Sigmoid colon (tissue), 7 donors: ENCODE data around the gene HLA-B. TPM values are rescaled to one million over a fixed set of nuclear protein-coding genes. Genes with fewer than 3 reads are reported as not detected.

Experiments
- DNase-seq: peaks from one replicate; pipeline ENCODE4 v3.0.0-alpha.2; 2019
- H3K27ac ChIP-seq, 4 donors: fragments of 200-600 bp; sonication (generic); one replicate each; pipeline ENCODE4 v1.5.1; 2016 to 2019; ENCODE audit warnings: mild to moderate bottlenecking in 1 of 4
- H3K27me3 ChIP-seq, 3 donors: fragments of 200-600 bp; sonication (generic); one replicate each; pipeline ENCODE4 v1.5.1; 2019; ENCODE audit warnings: mild to moderate bottlenecking in 1 of 3
- H3K36me3 ChIP-seq, 4 donors: fragments of 200-600 bp; sonication (generic); one replicate each; pipeline ENCODE4 v1.5.1; 2016 to 2019
- H3K4me1 ChIP-seq, 4 donors: fragments of 200-600 bp; sonication (generic); one replicate each; pipeline ENCODE4 v1.5.1; 2017 to 2019
- H3K4me3 ChIP-seq, 4 donors: fragments of 200-600 bp; sonication (generic); one replicate each; pipeline ENCODE4 v1.5.1; 2017 to 2019; ENCODE audit warnings: mild to moderate bottlenecking in 2 of 4, moderate library complexity in 1 of 4
- H3K9me3 ChIP-seq, 4 donors: fragments of 200-600 bp in 3 of 4; sonication (generic) in 3 of 4; one replicate each; pipeline versions ENCODE4 v1.5.1 to v1.6.1; 2013 to 2019
- CTCF ChIP-seq, 4 experiments: fragments of 450-650 bp in 3 of 4; fragments of 200-600 bp in 1 of 4; IDR thresholded peaks; one replicate each; pipeline ENCODE4 v1.5.1; 2016 to 2019; ENCODE audit warnings: antibody characterized with exemption in 4 of 4, mild to moderate bottlenecking in 3 of 4, moderate library complexity in 2 of 4
- EP300 ChIP-seq, 4 donors: sonication (generic); formaldehyde crosslinking; IDR thresholded peaks; one replicate each; pipeline ENCODE4 v1.6.1; 2017; ENCODE audit warnings: antibody characterized with exemption in 4 of 4
- POLR2A ChIP-seq, 2 donors: fragments of 450-650 bp; IDR thresholded peaks; one replicate each; pipeline ENCODE4 v1.6.1; 2016; ENCODE audit warnings: antibody characterized with exemption in 2 of 2, mild to moderate bottlenecking in 2 of 2, moderate library complexity in 2 of 2
- POLR2AphosphoS5 ChIP-seq, 4 donors: sonication (generic); formaldehyde crosslinking; IDR thresholded peaks; one replicate each; pipeline ENCODE4 v1.6.1; 2017; ENCODE audit warnings: antibody characterized with exemption in 4 of 4
- WGBS, 2 donors: extraction: QIAGEN DNeasy Blood & Tissue Kit; methylation state at CpG; one replicate each; pipeline ENCODE4 v1.1.7; 2013; 5-methylcytosine and 5-hydroxymethylcytosine counted together
- intact Hi-C: fragments of 100-400 bp; cut with DNase I; formaldehyde crosslinking; loops from one replicate; pipeline ENCODE4 v1.15.1; 2023
- polyA plus RNA-seq, 3 donors: library from polyadenylated mRNA; stranded (reverse); fragments of 200-250 nt; gene quantifications; one replicate each; pipeline ENCODE4 v1.2.3, GENCODE V29; 2013
- total RNA-seq, 4 donors: library from RNA; depleted of rRNA; stranded (reverse); fragments of >200 nt; gene quantifications; one replicate each; pipeline ENCODE4 v1.1.0, GENCODE V29; 2016
- donor health status: healthy with polysubstance abuse.
- donor health status: Bipolar disorder and iron deficiency.
- donor health status: healthy.

Gene HLA-B
- total and polyA plus RNA-seq, 7 donors = 279 to 3,047 (median 377) TPM

- DNase-seq = no peak
- Histone ChIP-seq H3K36me3 (peaks cover 0 to 5% (median 2%) of the 10 kb centered on the region in 4 donors), H3K4me1 (peaks cover 0 to 15% (median 13%) of the 10 kb centered on the region in 4 donors), H3K27me3 (no peaks in the 10 kb centered on the region), H3K27ac (no peak overlapping the region), H3K4me3 (no peak overlapping the region), H3K9me3 (no peaks in the 10 kb centered on the region)
- 39 to 62% methylated on average over 8 of the region's 8 CpGs for WGBS, 2 donors
- TF ChIP-seq POLR2AphosphoS5 (IDR thresholded peaks at IDR 0.05) = no peak
- TF ChIP-seq POLR2A (IDR thresholded peaks at IDR 0.05) = no peak
- TF ChIP-seq CTCF (IDR thresholded peaks at IDR 0.05) = no peak
- intact Hi-C loops = no loop called here
Measured at GRCh38 chr6:31352310-31352682, 4.7 kb downstream of the HLA-B start.

DNA sequence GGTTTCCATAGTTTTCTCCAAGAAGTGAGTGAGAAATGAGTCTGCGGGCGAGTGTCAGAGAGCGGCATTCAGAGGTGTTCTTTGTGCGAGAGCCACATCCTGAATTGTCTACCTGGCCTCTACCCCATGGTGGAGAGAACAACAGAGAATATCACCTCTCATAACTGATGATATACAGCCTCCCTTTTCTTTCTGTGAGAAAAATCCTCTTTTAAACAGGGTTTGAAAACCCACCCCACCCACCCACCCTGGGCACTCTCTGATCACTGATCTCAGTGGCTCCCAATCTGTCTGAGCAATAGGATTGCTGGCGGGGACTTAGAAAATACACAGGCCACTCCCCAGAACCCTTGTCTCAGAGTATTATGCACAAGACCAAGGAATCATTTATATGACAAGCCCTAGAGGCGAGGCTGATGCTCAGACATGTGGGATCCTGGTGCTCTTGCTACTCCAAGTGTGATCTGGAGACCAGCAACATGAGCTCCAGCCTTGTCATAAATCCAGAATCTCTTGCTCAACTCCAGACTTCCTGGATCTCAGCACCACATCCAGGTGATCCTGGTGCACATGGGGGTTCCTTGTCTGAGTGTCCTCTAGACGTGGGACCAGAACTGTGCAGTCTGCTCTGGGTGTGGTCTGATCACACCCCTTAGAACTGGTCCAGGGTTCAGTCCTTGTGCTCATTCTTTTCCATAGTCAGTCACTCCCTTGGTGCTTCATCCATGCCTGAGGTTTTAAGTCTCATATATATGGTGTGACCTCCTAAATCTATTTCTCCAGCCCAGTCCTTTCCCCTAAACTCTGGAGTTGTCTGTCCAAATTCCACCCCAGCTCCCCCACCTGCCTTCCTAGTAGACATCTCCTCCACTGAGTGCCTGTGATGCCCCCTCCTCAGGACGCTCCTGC lies 5.3 kb downstream of the HLA-B start:
- Histone ChIP-seq H3K27me3 (no peaks in the 10 kb centered on the region), H3K4me1 (peaks cover 0 to 15% (median 13%) of the 10 kb centered on the region in 4 donors), H3K9me3 (no peaks in the 10 kb centered on the region), H3K4me3 (no peak overlapping the region), H3K36me3 (peaks cover 0 to 5% (median 2%) of the 10 kb centered on the region in 4 donors), H3K27ac (no peak overlapping the region)
- TF ChIP-seq EP300 (IDR thresholded peaks at IDR 0.05) (no peak), CTCF (IDR thresholded peaks at IDR 0.05) (no peak), POLR2A (IDR thresholded peaks at IDR 0.05) (no peak), POLR2AphosphoS5 (IDR thresholded peaks at IDR 0.05) (no peak)
- 53 to 56% methylated on average over 8 of the region's 8 CpGs for WGBS, 2 donors
- no peak for DNase-seq
- intact Hi-C loops = no loop called here

- Histone ChIP-seq H3K4me1 (peaks cover 0 to 15% (median 13%) of the 10 kb centered on the region in 4 donors), H3K4me3 (no peak overlapping the region), H3K9me3 (no peaks in the 10 kb centered on the region), H3K27ac (no peak overlapping the region), H3K36me3 (peaks cover 0 to 5% (median 2%) of the 10 kb centered on the region in 4 donors), H3K27me3 (no peaks in the 10 kb centered on the region)
- no peak for DNase-seq
- WGBS, 2 donors = 0 to 53% methylated on average over 3 of the region's 3 CpGs
- no peak for TF ChIP-seq EP300 (IDR thresholded peaks at IDR 0.05)
- no peak for TF ChIP-seq POLR2A (IDR thresholded peaks at IDR 0.05)
- no peak for TF ChIP-seq POLR2AphosphoS5 (IDR thresholded peaks at IDR 0.05)
- intact Hi-C loops = no loop called here
Measured at GRCh38 chr6:31351033-31351380, 6.0 kb downstream of the HLA-B start.

GRCh38 chr6:31350196-31351032 lies 6.6 kb downstream of the HLA-B start:
- no peaks in the 10 kb centered on the region for H3K27me3 ChIP-seq
- intact Hi-C loops = no loop called here
- TF ChIP-seq POLR2A (IDR thresholded peaks at IDR 0.05) (no peak), POLR2AphosphoS5 (IDR thresholded peaks at IDR 0.05) (no peak), CTCF (IDR thresholded peaks at IDR 0.05) (no peak), EP300 (IDR thresholded peaks at IDR 0.05) (no peak)
- H3K9me3 ChIP-seq = no peaks in the 10 kb centered on the region
- H3K36me3 ChIP-seq = peaks cover 0 to 5% (median 2%) of the 10 kb centered on the region in 4 donors
- no peak overlapping the region for H3K4me3 ChIP-seq
- 58 to 61% methylated on average over 11 of the region's 11 CpGs for WGBS, 2 donors
- peaks cover 0 to 10% (median 8%) of the 10 kb centered on the region in 4 donors for H3K4me1 ChIP-seq
- no peak overlapping the region for H3K27ac ChIP-seq
- DNase-seq = no peak

GRCh38 chr6:31349301-31349700 lies 7.7 kb downstream of the HLA-B start:
- Histone ChIP-seq H3K27me3 (no peaks in the 10 kb centered on the region), H3K4me1 (no peaks in the 10 kb centered on the region)
- no peak for TF ChIP-seq POLR2AphosphoS5 (IDR thresholded peaks at IDR 0.05)
- no peak for TF ChIP-seq CTCF (IDR thresholded peaks at IDR 0.05)
- TF ChIP-seq EP300 (IDR thresholded peaks at IDR 0.05) = no peak

More at GRCh38 chr6:31349301-31349700, 7.7 kb downstream of the HLA-B start:
- H3K27ac ChIP-seq = no peak overlapping the region
- H3K36me3 ChIP-seq = peaks cover 0 to 5% (median 0%) of the 10 kb centered on the region in 4 donors
- no peak for DNase-seq
- no peaks in the 10 kb centered on the region for H3K9me3 ChIP-seq
- intact Hi-C loops = no loop called here
- no peak overlapping the region for H3K4me3 ChIP-seq
- 68 to 81% methylated on average over 4 of the region's 4 CpGs for WGBS, 2 donors
